Sigmoid colon (tissue), 7 donors: Measurements from ENCODE around the gene CYB5B. TPM values are rescaled to one million over a fixed set of nuclear protein-coding genes. Genes with fewer than 3 reads are reported as not detected.

Source experiments
- DNase-seq: peaks from one replicate; pipeline ENCODE4 v3.0.0-alpha.2; 2019
- H3K27ac ChIP-seq, 4 donors: fragments of 200-600 bp; sonication (generic); one replicate each; pipeline ENCODE4 v1.5.1; 2016 to 2019; ENCODE audit warnings: mild to moderate bottlenecking in 1 of 4
- H3K27me3 ChIP-seq, 3 donors: fragments of 200-600 bp; sonication (generic); one replicate each; pipeline ENCODE4 v1.5.1; 2019; ENCODE audit warnings: mild to moderate bottlenecking in 1 of 3
- H3K36me3 ChIP-seq, 4 donors: fragments of 200-600 bp; sonication (generic); one replicate each; pipeline ENCODE4 v1.5.1; 2016 to 2019
- H3K4me1 ChIP-seq, 4 donors: fragments of 200-600 bp; sonication (generic); one replicate each; pipeline ENCODE4 v1.5.1; 2017 to 2019
- H3K4me3 ChIP-seq, 4 donors: fragments of 200-600 bp; sonication (generic); one replicate each; pipeline ENCODE4 v1.5.1; 2017 to 2019; ENCODE audit warnings: mild to moderate bottlenecking in 2 of 4, moderate library complexity in 1 of 4
- H3K9me3 ChIP-seq, 4 donors: fragments of 200-600 bp in 3 of 4; sonication (generic) in 3 of 4; one replicate each; pipeline versions ENCODE4 v1.5.1 to v1.6.1; 2013 to 2019
- CTCF ChIP-seq, 4 experiments: fragments of 450-650 bp in 3 of 4; fragments of 200-600 bp in 1 of 4; IDR thresholded peaks; one replicate each; pipeline ENCODE4 v1.5.1; 2016 to 2019; ENCODE audit warnings: antibody characterized with exemption in 4 of 4, mild to moderate bottlenecking in 3 of 4, moderate library complexity in 2 of 4
- EP300 ChIP-seq, 4 donors: sonication (generic); formaldehyde crosslinking; IDR thresholded peaks; one replicate each; pipeline ENCODE4 v1.6.1; 2017; ENCODE audit warnings: antibody characterized with exemption in 4 of 4
- POLR2A ChIP-seq, 2 donors: fragments of 450-650 bp; IDR thresholded peaks; one replicate each; pipeline ENCODE4 v1.6.1; 2016; ENCODE audit warnings: antibody characterized with exemption in 2 of 2, mild to moderate bottlenecking in 2 of 2, moderate library complexity in 2 of 2
- POLR2AphosphoS5 ChIP-seq, 4 donors: sonication (generic); formaldehyde crosslinking; IDR thresholded peaks; one replicate each; pipeline ENCODE4 v1.6.1; 2017; ENCODE audit warnings: antibody characterized with exemption in 4 of 4
- WGBS, 2 donors: extraction: QIAGEN DNeasy Blood & Tissue Kit; methylation state at CpG; one replicate each; pipeline ENCODE4 v1.1.7; 2013; 5-methylcytosine and 5-hydroxymethylcytosine counted together
- intact Hi-C: fragments of 100-400 bp; cut with DNase I; formaldehyde crosslinking; loops from one replicate; pipeline ENCODE4 v1.15.1; 2023
- polyA plus RNA-seq, 3 donors: library from polyadenylated mRNA; stranded (reverse); fragments of 200-250 nt; gene quantifications; one replicate each; pipeline ENCODE4 v1.2.3, GENCODE V29; 2013
- total RNA-seq, 4 donors: library from RNA; depleted of rRNA; stranded (reverse); fragments of >200 nt; gene quantifications; one replicate each; pipeline ENCODE4 v1.1.0, GENCODE V29; 2016
- donor health status: healthy with polysubstance abuse.
- donor health status: Bipolar disorder and iron deficiency.
- donor health status: healthy.

CYB5B gene
- total and polyA plus RNA-seq, 7 donors: 24.4 to 196 (median 43.8) TPM

DNA sequence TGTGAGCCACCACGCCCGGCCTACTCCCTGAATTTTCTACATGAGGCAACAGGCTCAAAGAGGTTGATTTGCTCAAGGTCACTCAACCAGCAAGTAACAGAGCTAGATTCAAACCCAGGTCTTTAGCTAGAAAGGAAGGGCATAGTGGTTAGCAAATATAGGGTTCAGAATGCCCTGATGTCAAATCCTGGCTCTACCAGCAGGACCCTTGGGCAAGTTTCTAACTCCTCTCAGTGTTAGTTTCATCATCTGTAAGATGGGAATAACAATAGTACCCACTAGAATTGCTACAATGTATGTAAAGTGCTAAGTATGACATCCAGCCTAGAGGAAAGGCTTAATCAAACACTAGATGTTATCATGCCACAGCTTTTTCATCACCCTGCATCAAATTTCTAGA lies 19.1 kb upstream of the CYB5B start:
- TF ChIP-seq POLR2A (IDR thresholded peaks at IDR 0.05) (no peak), POLR2AphosphoS5 (IDR thresholded peaks at IDR 0.05) (no peak), EP300 (IDR thresholded peaks at IDR 0.05) (no peak), CTCF (IDR thresholded peaks at IDR 0.05) (no peak)
- Histone ChIP-seq H3K4me1 (peaks cover 0 to 15% (median 12%) of the 10 kb centered on the region in 4 donors), H3K4me3 (no peak overlapping the region), H3K36me3 (no peaks in the 10 kb centered on the region), H3K27ac (peak overlapping the region in 1 of 4 donors; percentile 44), H3K9me3 (no peaks in the 10 kb centered on the region), H3K27me3 (no peaks in the 10 kb centered on the region)
- WGBS, 2 donors: 85 to 98% methylated on average over 2 of the region's 2 CpGs
- DNase-seq: no peak
- intact Hi-C loops: no loop called here

GRCh38 chr16:69405757-69406156 lies 18.7 kb upstream of the CYB5B start:
- DNase-seq: no peak
- intact Hi-C loops: no loop called here
- Histone ChIP-seq H3K9me3 (no peaks in the 10 kb centered on the region), H3K4me3 (no peak overlapping the region), H3K27me3 (no peaks in the 10 kb centered on the region), H3K4me1 (peaks cover 0 to 15% (median 12%) of the 10 kb centered on the region in 4 donors), H3K36me3 (no peaks in the 10 kb centered on the region), H3K27ac (no peak overlapping the region)
- 46 to 73% methylated on average over 5 of the region's 5 CpGs for WGBS, 2 donors
- TF ChIP-seq EP300 (IDR thresholded peaks at IDR 0.05) (no peak), POLR2AphosphoS5 (IDR thresholded peaks at IDR 0.05) (no peak), CTCF (IDR thresholded peaks at IDR 0.05) (no peak), POLR2A (IDR thresholded peaks at IDR 0.05) (no peak)

GRCh38 chr16:69406780-69407331 lies 17.6 kb upstream of the CYB5B start:
- no peak for TF ChIP-seq POLR2AphosphoS5 (IDR thresholded peaks at IDR 0.05)
- Histone ChIP-seq H3K4me3 (no peak overlapping the region), H3K27ac (no peak overlapping the region), H3K9me3 (no peaks in the 10 kb centered on the region), H3K4me1 (peaks cover 0 to 15% (median 12%) of the 10 kb centered on the region in 4 donors), H3K36me3 (no peaks in the 10 kb centered on the region), H3K27me3 (no peaks in the 10 kb centered on the region)
- intact Hi-C loops: no loop called here
- WGBS, 2 donors: 95 to 96% methylated on average over 9 of the region's 9 CpGs
- no peak for DNase-seq

DNA sequence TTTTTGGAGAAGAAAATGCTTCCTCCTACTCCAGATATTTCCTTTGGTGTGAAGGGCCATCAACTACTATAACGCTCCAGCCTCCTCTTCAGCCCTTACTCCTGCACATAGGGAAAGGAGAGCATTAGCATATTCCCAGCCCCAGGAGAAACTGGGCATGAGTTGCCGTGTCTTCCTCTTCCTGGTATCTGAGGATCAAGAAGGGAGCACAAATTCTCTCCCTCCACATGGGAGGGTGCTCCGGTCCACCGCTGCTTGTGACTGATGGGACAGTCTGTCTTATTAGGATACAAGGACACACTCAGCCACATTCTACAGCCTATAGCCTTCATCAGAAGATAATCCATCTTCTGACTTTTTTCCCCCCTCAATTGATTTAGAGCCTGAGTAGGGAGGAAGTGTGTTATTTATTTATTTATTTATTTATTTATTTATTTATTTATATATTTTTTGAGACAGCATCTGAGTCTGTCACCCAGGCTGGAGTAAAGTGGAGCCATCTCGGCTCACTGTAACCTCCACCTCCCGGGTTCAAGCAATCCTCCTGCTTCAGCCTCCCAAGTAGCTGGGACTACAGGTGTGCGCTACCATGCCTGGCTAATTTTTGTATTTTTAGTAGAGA lies 16.6 kb upstream of the CYB5B start:
- Histone ChIP-seq H3K27ac (no peak overlapping the region), H3K36me3 (no peaks in the 10 kb centered on the region), H3K4me1 (peaks cover 0 to 15% (median 12%) of the 10 kb centered on the region in 4 donors), H3K27me3 (no peaks in the 10 kb centered on the region), H3K9me3 (no peaks in the 10 kb centered on the region), H3K4me3 (no peak overlapping the region)
- intact Hi-C loops: no loop called here
- no peak for TF ChIP-seq CTCF (IDR thresholded peaks at IDR 0.05)
- TF ChIP-seq POLR2A (IDR thresholded peaks at IDR 0.05): no peak
- no peak for TF ChIP-seq EP300 (IDR thresholded peaks at IDR 0.05)
- TF ChIP-seq POLR2AphosphoS5 (IDR thresholded peaks at IDR 0.05): no peak
- 90 to 93% methylated on average over 7 of the region's 7 CpGs for WGBS, 2 donors
- DNase-seq: no peak

- no peak overlapping the region for H3K27ac ChIP-seq
- TF ChIP-seq POLR2AphosphoS5 (IDR thresholded peaks at IDR 0.05): no peak
- no peak for TF ChIP-seq CTCF (IDR thresholded peaks at IDR 0.05)
- no peak for TF ChIP-seq EP300 (IDR thresholded peaks at IDR 0.05)
- TF ChIP-seq POLR2A (IDR thresholded peaks at IDR 0.05): no peak
- H3K4me3 ChIP-seq: no peak overlapping the region
- intact Hi-C loops: no loop called here
- no peaks in the 10 kb centered on the region for H3K9me3 ChIP-seq
- no peaks in the 10 kb centered on the region for H3K27me3 ChIP-seq
- WGBS, 2 donors: 11 to 61% methylated on average over 6 of the region's 6 CpGs
- no peak for DNase-seq
- no peaks in the 10 kb centered on the region for H3K36me3 ChIP-seq
- peaks cover 0 to 15% (median 12%) of the 10 kb centered on the region in 4 donors for H3K4me1 ChIP-seq
Observed at GRCh38 chr16:69408475-69408874, 15.9 kb upstream of the CYB5B start.
